Epithelial cell of esophagus (primary cell): ENCODE data around the gene TM2D1.

ENCODE experiments used
- DNase-seq: peaks from one replicate; pipeline ENCODE4 v3.0.0; 2010; ENCODE audit warnings: low read depth
- H3K4me3 ChIP-seq: 2 replicates; pipeline ENCODE4 v1.5.1; 2011; ENCODE audit warnings: mild to moderate bottlenecking, low read length, control low read depth
- CTCF ChIP-seq: IDR thresholded peaks from 2 replicates; pipeline ENCODE4 v1.5.1; 2011; ENCODE audit warnings: low read depth, mild to moderate bottlenecking, low read length, control low read depth, inconsistent platforms; ENCODE audit not compliant: insufficient read depth; ENCODE audit errors: missing control alignments

TM2D1 gene

DNA sequence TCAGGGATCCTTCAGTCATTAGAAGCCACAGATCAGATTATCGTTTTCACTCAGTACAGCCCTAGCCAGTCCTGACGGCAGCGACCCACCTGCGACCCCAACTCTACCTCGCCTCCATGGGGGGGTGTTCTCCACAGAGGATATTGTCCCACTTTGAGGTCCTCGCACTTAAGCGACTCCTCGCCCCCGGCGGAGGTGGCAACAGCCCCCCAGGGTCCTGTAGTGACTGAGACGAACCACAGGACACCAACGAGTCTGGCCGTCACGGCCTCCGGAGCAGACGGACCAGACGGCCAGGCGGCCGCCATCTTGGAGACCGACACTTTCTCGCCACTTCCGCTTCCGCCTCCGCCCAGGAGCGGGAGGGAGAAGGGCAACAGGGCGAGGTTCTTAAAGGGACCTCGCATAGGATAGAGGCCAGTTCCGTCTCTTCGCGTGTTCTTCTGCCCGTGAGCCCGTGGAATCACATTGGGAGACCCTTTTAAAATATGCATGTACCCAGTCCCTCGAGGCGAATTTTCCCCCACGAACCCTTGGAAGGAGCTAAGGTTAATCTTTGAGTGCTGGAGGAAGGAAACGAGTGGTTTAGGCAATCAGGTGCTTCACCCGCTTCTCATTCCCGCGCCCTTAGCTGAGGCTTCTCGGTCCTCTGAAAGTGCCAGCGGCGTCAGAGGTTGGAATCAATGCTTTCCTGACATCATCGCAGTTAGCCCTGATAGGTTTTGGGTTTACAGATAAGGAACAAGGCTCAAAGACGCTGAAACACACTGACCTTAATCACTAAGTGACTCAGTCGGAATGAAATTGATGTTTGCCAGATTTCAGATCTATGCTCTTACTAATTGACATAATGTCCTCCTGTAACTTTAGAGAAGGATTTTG, at the start of gene TM2D1:
TSS of gene TM2D1 (minus strand) at position 329 of the 882 bp plus-strand sequence. CDS start at position 308, 21 bp downstream.
- peak within 1 kb of the TSS; percentile 100 for H3K4me3 ChIP-seq
- peak; percentile 91 for DNase-seq
- TF ChIP-seq CTCF: no peak

GRCh38 chr1:61770131-61770530, 45.2 kb upstream of the TM2D1 start:
- no peak for DNase-seq
- H3K4me3 ChIP-seq: no peak overlapping the region
- TF ChIP-seq CTCF: no peak

DNA sequence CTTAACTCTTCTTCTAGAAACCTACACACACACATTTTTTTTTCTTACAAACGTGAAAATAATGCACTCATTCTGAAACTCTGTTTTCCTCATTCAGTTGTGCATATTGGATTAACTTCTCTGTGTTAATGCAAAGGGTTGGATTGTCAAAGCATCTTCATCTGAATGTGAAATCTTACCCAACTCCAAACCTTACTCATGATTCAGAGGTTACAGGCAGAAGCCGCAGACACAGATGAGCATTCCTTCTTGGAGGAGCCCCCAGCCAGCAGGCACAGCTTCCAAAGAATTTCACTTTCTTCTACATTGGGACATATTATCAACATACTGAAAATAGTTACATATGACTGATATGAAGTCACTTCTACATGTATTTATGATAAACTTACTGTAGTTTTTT, 33.0 kb upstream of the TM2D1 start:
- peak; percentile 39 for DNase-seq
- H3K4me3 ChIP-seq: no peak overlapping the region
- no peak for TF ChIP-seq CTCF

DNA sequence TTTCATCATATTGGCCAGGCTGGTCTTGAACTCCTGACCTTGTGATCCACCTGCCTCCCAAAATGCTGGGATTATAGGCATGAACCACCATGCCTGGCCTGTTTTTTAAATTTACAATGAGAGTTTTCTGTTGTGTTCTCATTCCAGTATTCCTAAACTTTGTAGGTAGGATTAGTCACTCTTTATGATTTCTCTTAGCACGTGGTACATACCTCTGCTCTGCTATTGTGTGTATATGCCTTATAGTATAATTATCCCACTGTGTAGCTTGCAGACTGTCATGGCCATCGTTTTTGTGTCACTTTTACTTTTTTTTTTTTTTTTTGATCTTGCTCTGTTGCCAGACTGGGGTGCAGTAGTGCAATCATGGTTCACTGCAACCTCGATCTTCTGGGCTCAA, 31.8 kb upstream of the TM2D1 start:
- TF ChIP-seq CTCF: no peak
- H3K4me3 ChIP-seq: no peak overlapping the region
- no peak for DNase-seq

DNA sequence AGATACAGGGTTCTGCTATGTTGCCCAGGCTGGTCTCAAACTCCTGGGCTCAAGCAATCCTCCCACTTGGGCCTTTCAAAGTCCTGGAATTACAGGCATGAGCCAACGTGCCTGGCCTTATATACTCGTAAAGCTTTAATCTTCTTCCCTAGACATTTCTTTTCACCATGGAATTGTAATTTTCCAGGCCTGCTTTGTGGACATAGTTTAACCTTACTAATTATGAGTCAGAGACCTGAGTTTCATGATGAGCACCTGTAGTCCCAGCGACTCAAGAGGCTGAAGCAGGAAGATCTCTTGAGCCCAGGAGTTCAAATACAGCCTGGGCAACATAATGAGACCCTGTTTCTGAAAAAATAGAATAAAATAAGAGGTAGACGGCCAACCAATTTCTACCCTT, 29.6 kb upstream of the TM2D1 start:
- H3K4me3 ChIP-seq: no peak overlapping the region
- DNase-seq: peak; percentile 93
- TF ChIP-seq CTCF: no peak

GRCh38 chr1:61753998-61754508, 29.1 kb upstream of the TM2D1 start:
- DNase-seq: no peak
- no peak overlapping the region for H3K4me3 ChIP-seq
- no peak for TF ChIP-seq CTCF

DNA sequence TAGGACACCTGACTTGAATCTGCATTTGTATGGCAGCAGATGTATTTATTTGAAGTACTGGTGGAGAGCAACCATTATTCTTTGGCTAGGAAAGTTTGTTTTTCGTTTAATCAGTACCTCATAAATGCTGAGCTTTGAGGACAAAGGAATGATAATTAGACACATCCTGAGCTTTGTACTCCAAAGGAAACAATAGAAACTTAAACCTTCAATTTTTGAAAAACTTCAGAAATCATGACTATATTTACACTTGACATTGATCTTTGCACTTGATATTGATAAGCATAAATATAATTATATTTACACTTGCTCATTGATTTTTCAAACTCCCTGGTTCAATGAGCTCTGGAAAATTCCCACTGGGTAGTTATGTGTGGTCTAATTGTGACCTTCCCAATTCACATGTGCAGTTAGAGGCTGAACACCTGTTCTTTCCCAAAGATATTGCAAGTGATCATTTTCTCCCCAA, 28.0 kb upstream of the TM2D1 start:
- no peak for DNase-seq
- H3K4me3 ChIP-seq: no peak overlapping the region
- no peak for TF ChIP-seq CTCF
